Bone marrow (tissue), 2 donors: Measurements from ENCODE around the gene FASN.

ENCODE experiments used
- DNase-seq, 2 donors: peaks; one replicate each; lab custom pipeline; 2025; lab: John Stamatoyannopoulos, UW

Gene FASN

DNA sequence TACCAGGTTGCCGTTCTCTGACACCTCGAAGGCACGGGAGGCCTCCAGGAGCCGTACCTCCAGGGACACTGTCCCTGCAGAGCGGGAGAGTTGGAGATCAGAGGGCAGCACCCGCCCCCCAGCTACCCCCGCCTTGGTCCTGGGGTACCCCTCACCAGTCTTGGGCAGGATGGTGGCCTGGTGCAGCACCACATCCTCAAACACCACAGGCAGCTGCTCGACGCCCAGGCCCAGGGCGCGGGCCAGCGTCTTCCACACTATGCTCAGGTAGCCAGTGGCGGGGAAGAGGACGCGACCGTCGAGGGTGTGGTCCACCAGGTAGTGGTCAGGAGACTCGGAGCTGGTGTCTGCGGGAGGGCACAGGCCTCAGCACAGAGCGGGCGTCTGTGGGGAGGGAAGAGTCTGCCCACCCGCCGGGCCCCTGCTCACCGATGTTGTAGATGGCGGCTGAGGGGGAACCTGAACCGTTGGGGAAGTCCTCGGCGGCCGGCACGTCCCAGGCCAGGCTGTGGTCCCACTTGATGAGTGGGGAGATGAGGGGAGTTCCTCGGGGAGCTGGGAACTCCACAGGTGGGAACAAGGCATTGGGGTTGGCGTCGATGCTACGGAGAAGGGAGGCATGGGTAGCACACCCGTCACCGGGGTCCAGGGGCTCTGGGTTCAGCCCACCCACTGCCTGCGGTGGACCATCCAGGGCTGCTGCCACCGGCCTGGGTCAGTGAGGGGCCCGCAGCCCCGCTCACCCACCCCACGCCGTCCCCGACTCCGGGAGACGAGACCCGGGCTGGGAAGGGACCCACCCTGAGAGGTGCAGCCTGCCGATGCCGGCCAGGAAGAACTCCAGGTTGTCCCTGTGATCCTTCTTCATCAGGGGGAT is 9.8 kb downstream of the FASN start:
- DNase-seq = no peak

GRCh38 chr17:82086941-82087906 is 10.8 kb downstream of the FASN start:
- DNase-seq = no peak

DNA sequence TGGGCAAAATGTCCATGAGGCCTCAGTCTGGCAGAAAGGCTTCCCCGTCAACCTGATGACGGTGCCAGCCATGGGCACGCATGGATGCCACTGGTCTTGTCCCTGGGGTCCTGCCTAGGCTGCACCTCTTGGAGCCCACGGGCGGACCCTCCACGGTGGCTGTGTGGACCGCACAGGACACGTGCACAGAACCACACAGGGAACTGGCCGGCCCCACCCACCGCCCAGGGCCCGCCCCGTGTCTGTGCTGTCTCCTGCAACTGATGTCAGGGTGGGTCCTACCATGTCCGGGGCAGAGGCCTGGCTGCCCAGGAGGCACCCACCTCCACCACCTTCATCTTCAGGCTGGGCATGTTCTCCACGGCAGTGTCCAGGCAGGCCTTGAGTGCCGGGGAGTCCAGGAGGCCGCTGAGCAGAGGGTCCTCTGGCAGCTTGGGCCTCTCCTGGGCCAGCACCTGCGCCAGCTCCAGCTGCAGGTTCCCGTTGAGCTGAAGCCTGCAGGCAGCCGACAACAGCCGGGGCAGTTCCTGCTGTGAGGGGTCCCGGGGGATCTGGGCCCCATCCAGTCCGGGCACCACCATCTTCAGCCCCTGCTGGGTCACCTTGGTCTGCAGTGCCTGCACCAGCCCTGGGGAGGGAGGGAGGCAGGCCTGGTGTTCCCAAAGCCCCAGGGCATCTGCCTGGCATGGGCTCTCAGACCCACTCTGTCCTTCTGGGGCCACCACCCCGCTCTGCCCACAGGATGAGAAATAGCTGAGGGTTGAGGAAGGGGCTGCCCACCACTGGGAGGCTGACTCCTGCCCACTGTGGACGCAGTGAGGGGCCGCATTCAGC is 11.9 kb downstream of the FASN start:
- DNase-seq = no peak

DNA sequence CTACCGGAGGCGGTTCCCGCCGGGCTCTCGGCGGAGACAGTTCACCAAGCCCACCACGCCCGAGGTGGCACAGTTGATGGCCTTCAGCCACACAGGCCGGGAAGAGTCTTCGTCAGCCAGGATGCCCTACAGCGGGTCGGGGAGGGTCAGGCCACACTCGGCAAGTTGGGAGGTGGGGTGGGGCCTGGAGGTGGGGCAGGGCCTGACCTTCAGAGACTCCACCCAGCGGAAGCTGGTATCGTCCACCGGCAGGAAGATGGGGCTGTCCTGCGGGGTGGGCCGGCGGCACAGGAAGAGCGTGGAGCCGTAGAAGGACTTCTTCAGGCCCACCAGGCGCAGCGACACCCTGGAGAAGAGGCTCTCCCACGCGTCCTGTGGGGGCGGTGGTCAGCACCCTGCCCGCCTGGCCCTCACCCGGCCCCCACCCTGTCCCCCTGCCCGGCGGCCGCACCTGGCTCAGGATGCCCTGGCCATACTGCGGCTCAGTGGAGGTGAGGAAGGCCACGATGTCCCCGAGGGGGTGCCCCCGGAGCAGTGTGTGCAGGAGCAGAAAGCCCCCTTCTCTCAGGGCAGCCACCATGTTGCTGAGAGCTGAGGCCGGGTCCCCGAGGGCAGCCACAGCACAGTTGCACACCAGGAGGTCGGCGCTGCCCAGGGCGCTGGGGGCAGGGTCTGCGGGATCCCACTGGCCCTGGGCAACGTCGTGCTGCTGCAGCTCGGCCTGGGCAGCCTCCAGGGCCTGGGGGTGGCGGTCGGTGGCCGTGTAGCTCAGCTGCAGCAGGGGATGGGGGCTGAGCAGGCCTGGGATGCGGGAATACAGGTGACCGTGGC is 12.8 kb downstream of the FASN start:
- no peak for DNase-seq

DNA sequence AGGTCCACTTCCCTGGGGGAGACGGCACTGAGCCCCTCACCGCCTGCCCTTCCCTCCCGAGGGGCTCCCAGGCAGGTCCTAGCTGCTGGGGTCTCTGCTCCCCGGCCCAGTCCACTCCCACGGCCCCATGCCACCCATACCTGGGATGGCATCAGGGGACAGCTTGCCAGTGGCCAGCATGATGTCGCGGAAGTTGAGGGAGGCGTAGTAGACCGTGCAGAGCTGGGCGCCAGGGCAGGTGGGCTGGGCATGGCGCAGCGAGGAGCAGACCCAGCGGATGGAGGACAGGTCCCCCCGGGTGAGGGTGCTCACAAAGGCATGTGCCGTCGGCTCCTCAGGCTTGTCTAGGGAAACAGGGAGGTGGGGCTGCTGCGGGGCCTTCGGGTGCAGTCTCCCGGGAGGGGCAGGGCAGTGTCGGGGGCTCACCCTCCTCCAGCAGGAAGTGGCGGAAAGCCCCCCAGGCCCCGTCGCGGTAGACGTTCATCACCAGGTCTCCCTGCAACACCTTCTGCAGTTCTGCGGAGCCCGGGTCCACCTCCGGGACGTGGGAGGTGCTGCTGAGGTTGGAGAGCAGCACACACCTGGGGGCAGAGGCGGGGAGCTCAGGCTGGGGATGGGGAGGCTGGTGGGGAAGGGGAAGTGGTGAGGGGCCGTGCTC is 13.5 kb downstream of the FASN start:
- no peak for DNase-seq

DNA sequence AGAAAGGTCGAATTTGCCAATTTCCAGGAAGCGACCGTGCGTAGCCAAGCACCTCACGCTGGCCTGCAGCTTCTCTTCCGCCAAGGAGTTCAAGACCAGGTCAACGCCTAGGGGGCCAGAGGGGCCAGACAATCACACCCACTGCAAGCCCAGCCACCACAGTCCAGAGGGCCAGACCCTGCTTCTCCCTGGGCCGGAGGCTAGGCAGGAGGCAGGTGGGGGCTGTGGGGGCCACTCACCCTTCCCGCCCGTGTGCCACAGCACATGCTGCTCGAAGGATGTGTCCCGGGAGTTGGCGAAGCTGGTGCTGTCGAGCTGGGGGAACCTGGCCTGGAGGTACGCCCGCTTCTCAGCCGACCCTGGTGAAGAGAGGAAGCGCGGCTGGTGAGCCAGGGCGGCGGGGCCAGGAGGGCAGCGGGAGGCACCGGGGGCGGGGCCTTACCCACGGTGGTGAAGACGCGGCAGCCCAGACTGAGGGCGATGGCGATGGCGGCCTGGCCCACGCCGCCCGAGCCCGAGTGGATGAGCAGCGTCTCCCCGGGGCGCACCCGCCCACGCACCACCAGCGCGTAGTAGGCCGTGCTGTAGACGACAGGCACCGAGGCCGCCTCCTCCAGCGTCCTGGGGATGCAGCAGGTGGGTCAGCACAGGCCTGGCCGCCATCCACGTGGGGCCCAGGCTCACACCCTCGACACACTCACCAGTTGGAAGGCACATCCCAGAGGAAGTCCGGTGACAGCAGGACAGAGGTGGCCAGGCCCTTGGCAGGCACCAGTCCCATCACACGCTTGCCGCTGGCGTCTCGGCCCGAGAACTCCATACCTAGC is 14.3 kb downstream of the FASN start:
- DNase-seq = no peak

DNA sequence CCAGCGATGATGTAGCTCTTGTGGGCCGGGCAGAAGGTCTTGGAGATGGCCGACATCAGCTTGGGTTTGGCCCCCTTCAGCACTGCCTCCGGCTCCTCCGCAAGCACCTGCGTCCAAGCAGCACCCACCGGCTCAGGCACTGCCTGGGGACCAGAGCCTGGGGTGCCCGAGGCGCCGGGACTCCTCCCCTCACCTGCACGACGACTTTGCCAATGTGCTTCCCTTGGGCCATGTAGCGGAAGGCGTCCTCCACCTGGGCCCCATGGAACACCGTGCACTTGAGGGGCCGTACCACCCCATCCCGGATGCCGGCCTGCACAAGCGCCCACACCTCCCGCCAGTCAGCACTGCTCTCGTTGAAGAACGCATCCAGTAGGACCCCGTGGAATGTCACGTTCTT is 15.0 kb downstream of the FASN start:
- DNase-seq = no peak

DNA sequence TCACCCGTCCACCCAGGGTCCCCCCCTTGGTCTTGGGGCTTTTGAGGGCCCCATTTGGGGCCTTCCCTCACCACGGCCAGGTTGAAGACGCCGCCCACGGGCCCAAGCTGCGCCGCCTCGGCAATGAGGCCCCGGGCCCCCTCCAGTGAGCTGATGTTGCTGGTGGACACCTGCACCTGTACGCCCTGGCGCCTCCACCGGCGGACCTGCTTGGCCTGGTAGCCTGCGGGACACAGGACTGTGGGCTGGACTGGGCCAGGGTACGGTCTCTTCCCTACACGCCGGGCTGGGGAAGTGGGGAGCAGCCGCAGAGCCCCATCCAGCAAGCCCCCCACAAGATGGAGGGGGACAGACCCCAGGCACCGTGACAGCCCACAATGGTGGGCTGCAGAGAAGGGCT is 15.6 kb downstream of the FASN start:
- DNase-seq = no peak

DNA sequence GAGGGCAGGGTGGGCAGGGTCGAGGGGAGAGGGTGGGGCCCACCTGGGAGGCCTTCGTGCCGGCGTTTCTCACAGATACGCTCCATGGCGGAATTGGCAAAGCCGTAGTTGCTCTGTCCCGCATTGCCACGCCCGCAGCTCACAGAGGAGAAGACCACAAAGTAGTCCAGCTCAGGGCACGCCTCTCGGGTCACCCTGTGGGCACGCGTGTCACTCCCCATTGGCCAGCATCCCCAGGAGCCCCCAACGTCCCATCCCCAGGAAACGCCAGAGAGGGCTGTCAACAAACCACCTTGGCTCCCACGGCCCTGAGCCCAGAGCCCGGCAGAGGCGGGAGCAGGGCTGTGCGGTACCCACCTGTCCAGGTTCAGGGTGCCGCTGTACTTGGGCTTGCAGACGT is 16.1 kb downstream of the FASN start:
- DNase-seq = no peak

GRCh38 chr17:82081546-82081945 is 16.5 kb downstream of the FASN start:
- no peak for DNase-seq

- DNase-seq = no peak
These were observed 17.1 kb downstream of the FASN start for GRCh38 chr17:82080789-82081464.

- DNase-seq = no peak
These were observed 17.8 kb downstream of the FASN start for GRCh38 chr17:82080048-82080788.

DNA sequence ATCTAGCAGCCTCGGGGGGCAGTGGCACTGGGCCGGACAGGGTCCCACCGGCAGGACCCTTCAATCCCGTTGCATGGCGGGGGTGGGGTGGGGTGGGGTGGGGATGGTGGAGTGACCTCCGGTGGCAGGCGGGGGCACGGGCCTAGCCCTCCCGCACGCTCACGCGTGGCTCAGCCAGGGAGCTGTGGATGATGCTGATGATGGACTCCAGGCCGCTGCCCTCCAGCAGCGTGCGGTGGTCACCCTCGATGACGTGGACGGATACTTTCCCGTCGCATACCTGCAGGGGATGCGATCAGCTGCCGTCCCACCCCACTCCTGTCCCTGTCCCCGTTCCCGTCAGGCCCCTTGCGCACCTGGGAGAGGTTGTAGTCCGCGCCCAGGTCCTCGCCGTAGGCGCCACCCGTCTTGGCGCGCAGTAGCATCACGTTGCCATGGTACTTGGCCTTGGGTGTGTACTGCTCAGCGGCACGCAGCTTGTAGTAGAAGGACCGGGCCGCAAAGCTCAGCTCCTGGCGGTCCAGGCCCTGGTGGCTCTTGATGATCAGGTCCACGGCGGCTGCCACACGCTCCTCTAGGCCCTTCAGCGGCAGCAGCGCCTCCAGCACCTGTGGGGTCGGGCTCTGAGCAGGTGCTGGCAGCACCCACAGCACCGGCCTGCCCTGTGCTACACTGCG is 18.9 kb downstream of the FASN start:
- DNase-seq = no peak

DNA sequence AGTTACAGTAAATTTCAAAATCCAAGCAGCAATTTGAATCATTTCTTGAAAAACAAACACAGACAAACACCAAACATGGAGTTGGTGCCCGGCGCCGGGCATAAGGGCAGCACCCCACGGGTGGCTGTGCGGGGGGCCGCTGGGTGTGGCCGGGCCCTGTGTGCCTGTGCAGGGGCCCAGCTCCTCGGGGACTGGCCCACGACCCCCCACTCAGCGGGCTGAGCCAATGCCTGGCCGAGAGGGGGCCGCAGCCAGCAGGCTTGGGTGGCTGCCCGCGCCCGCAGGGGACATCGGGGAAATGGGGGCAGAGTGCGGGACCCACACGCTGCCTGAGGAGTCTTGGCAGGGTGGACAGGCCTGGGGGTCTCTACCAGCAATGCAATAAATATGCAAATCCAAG is 19.6 kb downstream of the FASN start:
- no peak for DNase-seq

DNA sequence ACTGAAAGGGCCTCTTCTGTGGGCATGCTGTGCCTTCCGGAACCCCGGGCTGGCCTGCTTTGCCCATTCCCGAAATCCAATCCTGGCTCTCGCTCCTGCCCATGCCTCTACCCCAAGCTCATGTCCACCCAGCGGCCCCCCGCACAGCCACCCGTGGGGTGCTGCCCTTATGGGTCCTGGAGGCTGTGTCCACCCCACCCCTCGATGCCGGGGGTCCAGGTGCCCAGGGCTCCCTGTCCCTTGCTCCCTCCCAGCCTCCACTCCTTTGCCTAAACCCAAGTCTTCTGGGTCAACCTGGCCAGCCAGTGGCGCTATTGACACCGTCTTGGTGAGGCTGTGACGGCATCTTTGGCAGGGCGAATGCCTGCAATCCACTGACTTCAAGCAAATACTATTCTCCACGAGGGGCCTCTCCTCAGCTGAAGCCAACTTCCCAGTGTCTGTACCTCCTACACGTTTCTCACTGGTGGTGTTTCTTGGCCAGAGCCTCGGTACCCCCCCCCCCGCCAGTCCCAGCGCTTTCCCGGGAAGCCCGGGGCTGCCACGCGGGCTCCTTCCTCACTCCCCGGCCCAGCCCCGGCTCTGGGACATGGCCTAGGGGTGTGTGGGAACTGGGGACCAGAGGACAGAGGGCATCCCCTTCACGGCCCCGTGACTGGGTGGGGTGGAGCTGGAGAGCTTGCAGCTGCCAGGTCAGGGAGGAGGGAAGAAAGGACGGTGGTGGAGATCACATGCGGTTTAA is 20.2 kb downstream of the FASN start:
- DNase-seq = no peak

GRCh38 chr17:82076785-82077591 is 21.0 kb downstream of the FASN start:
- DNase-seq = no peak
